ENCODE results near the gene UNC13B. TPM values are rescaled to one million over a fixed set of nuclear protein-coding genes. Genes with fewer than 3 reads are reported as not detected.

UNC13B gene
- total and polyA plus RNA-seq, 2 of the 13 experiments (the other 11 are each of a cell fraction or from before 2014, with no cell fraction given), result 14.0 to 18.3 TPM

DNA sequence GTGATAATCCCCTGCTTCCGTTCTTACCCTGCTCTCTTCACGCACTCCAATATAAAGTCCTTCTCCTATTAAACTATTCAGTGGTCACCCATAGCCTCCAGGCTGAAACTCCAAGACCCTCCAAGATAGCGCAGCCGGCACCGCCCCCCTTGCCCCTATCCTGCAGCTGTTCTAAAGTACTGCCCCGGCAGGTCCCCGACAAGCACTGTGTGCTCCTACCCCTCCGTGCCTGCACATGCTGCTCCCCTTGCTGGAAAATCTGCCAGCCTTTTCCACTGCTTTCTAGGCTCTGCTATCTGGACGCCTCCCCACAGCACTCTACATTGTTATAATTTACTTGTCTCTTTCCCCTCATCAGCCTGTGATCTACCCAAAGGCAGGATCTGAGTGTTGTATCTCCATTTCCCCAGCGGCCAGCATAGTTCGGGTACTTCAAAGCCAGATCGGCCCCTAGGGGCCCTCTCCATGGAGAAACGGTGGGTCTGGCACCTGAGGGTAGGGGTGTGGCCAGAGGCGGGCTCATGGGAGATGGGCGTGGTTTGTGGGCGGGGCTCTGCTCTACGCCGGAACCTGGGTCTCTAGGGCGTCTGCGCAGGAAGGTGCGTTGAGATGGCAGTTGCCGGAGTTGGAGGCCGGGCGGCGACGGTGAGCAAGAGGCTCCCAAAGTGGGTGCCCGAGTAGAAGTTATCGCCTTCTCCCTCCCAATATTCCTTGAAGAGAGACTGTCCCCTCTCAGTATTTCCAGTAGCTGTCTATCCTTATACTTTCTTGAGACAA, 244.6 kb downstream of the UNC13B start:
- H3K4me2 ChIP-seq (ENCODE audit: low read depth, low read length), result no peak overlapping the region
- peaks cover 17% of the 10 kb centered on the region for H3K4me1 ChIP-seq (ENCODE audit: insufficient read depth, low read length)
- DNase-seq (ENCODE audit: low spot score) (no peak), FAIRE-seq (no peak), ATAC-seq (no peak)
- H3K4me3 ChIP-seq (replicated peaks in 1 of 3; ENCODE audit: insufficient read depth in 1 of 3, low read depth in 2 of 3, low read length in 3 of 3), result no peak overlapping the region
- H2AFZ ChIP-seq (ENCODE audit: low read length), result no peak overlapping the region
- H4K20me1 ChIP-seq (ENCODE audit: insufficient read depth, low read length), result no peaks in the 10 kb centered on the region
- peaks cover 0 to 4% of the 10 kb centered on the region in 2 experiments; a peak in 2 of 5 replicates for H3K36me3 ChIP-seq (replicated peaks in 1 of 2; ENCODE audit: control insufficient read depth in 1 of 2, insufficient read depth in 2 of 2, low read length in 2 of 2)
- WGBS (ENCODE audit: low lambda C conversion rate), result 96% methylated on average over 24 of the region's 28 CpGs
- TF ChIP-seq ZNF7 (CRISPR knock-in tag; IDR thresholded peaks at IDR 0.05) (no peak), MZF1 (CRISPR knock-in tag; IDR thresholded peaks at IDR 0.05; ENCODE audit: borderline replicate concordance) (no peak), CHCHD3 (CRISPR knock-in tag; IDR thresholded peaks at IDR 0.05) (no peak), SNAPC4 (CRISPR knock-in tag; IDR thresholded peaks at IDR 0.05) (no peak), ZBTB34 (CRISPR knock-in tag; IDR thresholded peaks at IDR 0.05) (no peak), NCOA1 (CRISPR knock-in tag; IDR thresholded peaks at IDR 0.05) (no peak), KLF13 (CRISPR knock-in tag; IDR thresholded peaks at IDR 0.05) (no peak), ZNF576 (CRISPR knock-in tag; IDR thresholded peaks at IDR 0.05) (no peak), NFIB (CRISPR knock-in tag; IDR thresholded peaks at IDR 0.05; ENCODE audit: borderline replicate concordance) (no peak), ZFP36L2 (CRISPR knock-in tag; IDR thresholded peaks at IDR 0.05) (no peak)
- intact Hi-C loops (cut with micrococcal nuclease; ENCODE audit: unreplicated experiment), result no loop called here
- H3K9me3 ChIP-seq (ENCODE audit: low read length), result no peaks in the 10 kb centered on the region
- BruUV-seq (replicated peaks), result no TSS peak
- in situ Hi-C loops (cut with HindIII; ENCODE audit: extremely low pct_ligation_motif_present, low pct_unique_long_range_greater_than_20kb), result no loop called here
- no peak overlapping the region for H3K9ac ChIP-seq (ENCODE audit: insufficient read depth, low read depth, low read length)
- H3K79me2 ChIP-seq (ENCODE audit: insufficient read depth, low read length), result no peaks in the 10 kb centered on the region
- no peaks in the 10 kb centered on the region for H3K27me3 ChIP-seq (ENCODE audit: control insufficient read depth in 1 of 2, insufficient read depth in 2 of 2, low read length in 2 of 2)
- ChIA-PET POLR2A (no interaction called here), CTCF (ENCODE audit: low intra/inter-chr PET ratio, low total read pairs) (no interaction called here)
- no peak overlapping the region for H3K27ac ChIP-seq (ENCODE audit: extremely low read length, insufficient read depth, low read length)
